ENCODE measurements around the gene C3orf52. TPM values are rescaled to one million over a fixed set of nuclear protein-coding genes. Genes with fewer than 3 reads are reported as not detected.
A peak's percentile ranks its signal among the peaks of the same experiment; 100 is the strongest.

Gene C3orf52
- total RNA-seq, 3 donors from 2014 or later (not counting 1 experiment from before 2014, with no cell fraction given): 0.42 to 0.90 TPM; not detected in 1

GRCh38 chr3:112048911-112049310 lies 37.3 kb upstream of the C3orf52 start:
- no peaks in the 10 kb centered on the region for H3K36me3 Mint-ChIP-seq
- H3K4me3 ChIP-seq (ENCODE audit: low read length): no peak overlapping the region
- peaks cover 9 to 17% of the 10 kb centered on the region in 2 donors for H3K27me3 Mint-ChIP-seq (ENCODE audit: low read depth in 2 of 2)
- no peaks in the 10 kb centered on the region for H3K4me1 Mint-ChIP-seq
- H3K27ac Mint-ChIP-seq: no peak overlapping the region
- no peak overlapping the region for H3K4me3 Mint-ChIP-seq
- intact Hi-C loops (cut with micrococcal nuclease): no loop called here
- H3K9me3 Mint-ChIP-seq: no peaks in the 10 kb centered on the region
- WGBS (ENCODE audit: insufficient coverage): 91% methylated on average over 8 of the region's 8 CpGs
- ATAC-seq: peak in 1 of 3 donors; percentile 32
- H3K36me3 ChIP-seq (ENCODE audit: control insufficient read depth, insufficient read depth, low read length): no peaks in the 10 kb centered on the region
- TF ChIP-seq CTCF (IDR thresholded peaks at IDR 0.05): no peak
- no peak for DNase-seq
- H3K27ac ChIP-seq (ENCODE audit: low read length): no peak overlapping the region
- H3K4me1 ChIP-seq (ENCODE audit: control insufficient read depth, insufficient read depth, low read length): no peaks in the 10 kb centered on the region
- H3K9me3 ChIP-seq (ENCODE audit: control insufficient read depth, insufficient read depth, low read length): no peaks in the 10 kb centered on the region
- no peaks in the 10 kb centered on the region for H3K27me3 ChIP-seq (ENCODE audit: control insufficient read depth, insufficient read depth, low read length)

- no peak overlapping the region for H3K4me3 Mint-ChIP-seq
- H3K9me3 ChIP-seq (ENCODE audit: control insufficient read depth, insufficient read depth, low read length): no peaks in the 10 kb centered on the region
- TF ChIP-seq CTCF (IDR thresholded peaks at IDR 0.05): no peak
- intact Hi-C loops (cut with micrococcal nuclease): no loop called here
- no peaks in the 10 kb centered on the region for H3K4me1 ChIP-seq (ENCODE audit: control insufficient read depth, insufficient read depth, low read length)
- no peak for ATAC-seq
- no peak overlapping the region for H3K4me3 ChIP-seq (ENCODE audit: low read length)
- H3K36me3 ChIP-seq (ENCODE audit: control insufficient read depth, insufficient read depth, low read length): no peaks in the 10 kb centered on the region
- no peaks in the 10 kb centered on the region for H3K36me3 Mint-ChIP-seq
- peaks cover 21% of the 10 kb centered on the region in 2 donors for H3K27me3 Mint-ChIP-seq (ENCODE audit: low read depth in 2 of 2)
- H3K27me3 ChIP-seq (ENCODE audit: control insufficient read depth, insufficient read depth, low read length): no peaks in the 10 kb centered on the region
- no peak for DNase-seq
- 71% methylated on average over 1 of the region's 1 CpG for WGBS (ENCODE audit: insufficient coverage)
- no peak overlapping the region for H3K27ac ChIP-seq (ENCODE audit: low read length)
- no peaks in the 10 kb centered on the region for H3K4me1 Mint-ChIP-seq
- H3K9me3 Mint-ChIP-seq: no peaks in the 10 kb centered on the region
- H3K27ac Mint-ChIP-seq: no peak overlapping the region
These were observed 33.0 kb upstream of the C3orf52 start for GRCh38 chr3:112053229-112053628.

DNA sequence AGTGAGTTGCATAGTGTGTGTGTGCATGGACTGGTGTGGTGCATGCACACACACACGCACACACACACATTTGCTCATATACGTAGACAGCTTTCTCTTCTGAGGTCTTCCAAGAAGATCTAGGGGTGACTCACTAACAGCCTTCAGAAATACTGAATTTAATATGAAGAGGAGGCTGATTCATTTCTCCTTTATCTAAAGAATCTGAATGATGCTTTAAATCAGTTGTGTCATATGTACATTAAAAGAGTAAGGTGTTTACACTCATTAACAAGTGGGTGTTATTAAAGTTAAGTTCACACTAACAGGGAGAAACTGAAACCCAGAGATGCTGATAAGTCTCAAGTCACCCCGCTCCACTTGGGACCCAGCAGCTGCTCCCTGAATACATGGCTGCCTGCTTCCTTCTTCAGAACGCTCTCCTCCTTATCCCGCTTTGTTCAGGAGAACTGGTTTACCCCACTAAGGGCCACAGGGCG lies 29.7 kb upstream of the C3orf52 start:
- no peak for TF ChIP-seq CTCF (IDR thresholded peaks at IDR 0.05)
- ATAC-seq (no peak), DNase-seq (no peak)
- Mint-ChIP-seq H3K27ac (no peak overlapping the region), H3K9me3 (no peaks in the 10 kb centered on the region), H3K27me3 (ENCODE audit: low read depth in 2 of 2) (peaks cover 20 to 22% of the 10 kb centered on the region in 2 donors), H3K36me3 (no peaks in the 10 kb centered on the region), H3K4me1 (no peaks in the 10 kb centered on the region), H3K4me3 (no peak overlapping the region)
- no peaks in the 10 kb centered on the region for H3K27me3 ChIP-seq (ENCODE audit: control insufficient read depth, insufficient read depth, low read length)
- no peak overlapping the region for H3K27ac ChIP-seq (ENCODE audit: low read length)
- intact Hi-C loops (cut with micrococcal nuclease): no loop called here
- no peaks in the 10 kb centered on the region for H3K9me3 ChIP-seq (ENCODE audit: control insufficient read depth, insufficient read depth, low read length)
- H3K36me3 ChIP-seq (ENCODE audit: control insufficient read depth, insufficient read depth, low read length): no peaks in the 10 kb centered on the region
- no peaks in the 10 kb centered on the region for H3K4me1 ChIP-seq (ENCODE audit: control insufficient read depth, insufficient read depth, low read length)
- 87% methylated on average over 3 of the region's 6 CpGs for WGBS (ENCODE audit: insufficient coverage)
- no peak overlapping the region for H3K4me3 ChIP-seq (ENCODE audit: low read length)

GRCh38 chr3:112059497-112059896 lies 26.7 kb upstream of the C3orf52 start:
- intact Hi-C loops (cut with micrococcal nuclease): no loop called here
- no peak for ATAC-seq
- TF ChIP-seq CTCF (IDR thresholded peaks at IDR 0.05): no peak
- Mint-ChIP-seq H3K27ac (no peak overlapping the region), H3K27me3 (ENCODE audit: low read depth in 2 of 2) (peaks cover 13 to 14% of the 10 kb centered on the region in 2 donors), H3K36me3 (no peaks in the 10 kb centered on the region), H3K4me3 (no peak overlapping the region), H3K4me1 (no peaks in the 10 kb centered on the region), H3K9me3 (no peaks in the 10 kb centered on the region)
- H3K27ac ChIP-seq (ENCODE audit: low read length): no peak overlapping the region
- H3K9me3 ChIP-seq (ENCODE audit: control insufficient read depth, insufficient read depth, low read length): no peaks in the 10 kb centered on the region
- H3K27me3 ChIP-seq (ENCODE audit: control insufficient read depth, insufficient read depth, low read length): no peaks in the 10 kb centered on the region
- H3K36me3 ChIP-seq (ENCODE audit: control insufficient read depth, insufficient read depth, low read length): no peaks in the 10 kb centered on the region
- DNase-seq: no peak
- 92% methylated on average over 1 of the region's 1 CpG for WGBS (ENCODE audit: insufficient coverage)
- H3K4me1 ChIP-seq (ENCODE audit: control insufficient read depth, insufficient read depth, low read length): no peaks in the 10 kb centered on the region
- no peak overlapping the region for H3K4me3 ChIP-seq (ENCODE audit: low read length)

Measured in natural killer cell (primary cell).